NB4 (cell line): ENCODE results near the gene MOSMO.

Experiments used
- DNase-seq: peaks from one replicate; pipeline ENCODE4 v3.0.0; 2010; ENCODE audit warnings: low read depth
- H3K4me3 ChIP-seq: one replicate; pipeline ENCODE4 v1.5.1; 2011; ENCODE audit warnings: mild to moderate bottlenecking, low read depth, low read length, moderate library complexity
- MYC ChIP-seq: IDR thresholded peaks from 2 replicates; pipeline ENCODE4 v1.6.1; 2011; ENCODE audit warnings: low read depth, low read length
- POLR2A ChIP-seq: IDR thresholded peaks from 2 replicates; pipeline ENCODE4 v1.6.1; 2011; ENCODE audit warnings: mild to moderate bottlenecking; ENCODE audit not compliant: insufficient read length; ENCODE audit errors: extremely low read depth
- TF ChIP-seq, protein P1 (sequence below): IDR thresholded peaks from one replicate; pipeline ENCODE4 v1.5.1; 2012; ENCODE audit warnings: low read depth, low read length
- TF ChIP-seq, protein P2 (sequence below): IDR thresholded peaks from 2 replicates; pipeline ENCODE4 v1.6.1; 2011; ENCODE audit warnings: low read depth, low read length

MOSMO gene

DNA sequence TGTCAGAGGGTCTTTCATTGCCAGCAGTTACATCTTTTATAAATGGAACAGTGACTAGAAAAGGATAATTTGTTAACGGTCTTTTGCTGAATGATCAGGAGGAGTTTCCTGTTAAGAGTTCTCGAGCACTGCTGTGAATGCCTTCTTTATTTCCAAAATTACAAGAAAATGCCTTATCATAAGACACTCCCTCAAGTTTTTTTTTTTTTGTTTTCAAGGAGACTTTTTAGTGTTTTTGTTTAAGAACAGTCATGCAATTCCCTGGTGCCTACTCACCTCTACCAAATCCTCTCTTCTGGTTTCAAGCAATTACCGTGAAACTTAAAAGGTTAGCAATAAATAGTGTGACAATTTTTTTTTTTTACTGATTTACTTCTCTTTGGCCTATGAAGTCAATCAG is 65.4 kb downstream of the MOSMO start:
- no peak for DNase-seq
- H3K4me3 ChIP-seq, result no peak overlapping the region
- TF ChIP-seq, protein P1, sequence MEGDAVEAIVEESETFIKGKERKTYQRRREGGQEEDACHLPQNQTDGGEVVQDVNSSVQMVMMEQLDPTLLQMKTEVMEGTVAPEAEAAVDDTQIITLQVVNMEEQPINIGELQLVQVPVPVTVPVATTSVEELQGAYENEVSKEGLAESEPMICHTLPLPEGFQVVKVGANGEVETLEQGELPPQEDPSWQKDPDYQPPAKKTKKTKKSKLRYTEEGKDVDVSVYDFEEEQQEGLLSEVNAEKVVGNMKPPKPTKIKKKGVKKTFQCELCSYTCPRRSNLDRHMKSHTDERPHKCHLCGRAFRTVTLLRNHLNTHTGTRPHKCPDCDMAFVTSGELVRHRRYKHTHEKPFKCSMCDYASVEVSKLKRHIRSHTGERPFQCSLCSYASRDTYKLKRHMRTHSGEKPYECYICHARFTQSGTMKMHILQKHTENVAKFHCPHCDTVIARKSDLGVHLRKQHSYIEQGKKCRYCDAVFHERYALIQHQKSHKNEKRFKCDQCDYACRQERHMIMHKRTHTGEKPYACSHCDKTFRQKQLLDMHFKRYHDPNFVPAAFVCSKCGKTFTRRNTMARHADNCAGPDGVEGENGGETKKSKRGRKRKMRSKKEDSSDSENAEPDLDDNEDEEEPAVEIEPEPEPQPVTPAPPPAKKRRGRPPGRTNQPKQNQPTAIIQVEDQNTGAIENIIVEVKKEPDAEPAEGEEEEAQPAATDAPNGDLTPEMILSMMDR, result no peak
- TF ChIP-seq, protein P2, sequence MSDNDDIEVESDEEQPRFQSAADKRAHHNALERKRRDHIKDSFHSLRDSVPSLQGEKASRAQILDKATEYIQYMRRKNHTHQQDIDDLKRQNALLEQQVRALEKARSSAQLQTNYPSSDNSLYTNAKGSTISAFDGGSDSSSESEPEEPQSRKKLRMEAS, result no peak
- TF ChIP-seq MYC (no peak), POLR2A (no peak)

DNA sequence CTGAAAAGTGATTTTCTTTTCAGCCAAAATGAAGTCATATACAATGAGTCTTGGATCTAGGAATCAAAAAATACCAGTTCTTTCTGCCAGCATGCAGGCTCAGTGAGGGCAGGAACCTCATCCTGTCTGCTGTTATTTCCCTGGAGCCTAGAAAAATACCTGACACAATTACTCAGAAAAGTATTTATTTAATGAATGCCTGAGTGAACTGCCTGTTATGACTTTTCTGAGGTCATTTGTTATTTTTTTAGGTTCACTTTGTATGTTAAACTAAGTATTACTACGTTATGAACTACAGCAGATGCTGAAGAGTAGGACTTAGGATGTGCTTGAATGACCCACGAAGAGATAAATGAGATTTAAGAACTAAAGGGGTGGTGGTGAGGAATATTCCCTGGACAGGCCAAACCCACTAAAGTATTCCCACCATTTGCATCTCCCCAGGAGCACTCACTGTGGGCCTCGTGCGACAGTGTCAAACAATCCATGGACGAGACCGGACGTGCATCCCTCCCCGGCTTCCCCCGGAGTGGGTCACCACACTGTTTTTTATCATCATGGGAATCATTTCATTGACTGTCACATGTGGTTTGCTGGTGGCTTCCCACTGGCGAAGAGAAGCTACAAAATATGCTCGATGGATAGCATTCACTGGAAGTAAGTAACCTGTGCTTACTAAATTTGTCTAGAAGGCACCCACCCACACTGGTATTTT is 67.3 kb downstream of the MOSMO start:
- TF ChIP-seq MYC (no peak), POLR2A (no peak)
- TF ChIP-seq, protein P1, result no peak
- TF ChIP-seq, protein P2, result no peak
- no peak overlapping the region for H3K4me3 ChIP-seq
- no peak for DNase-seq

DNA sequence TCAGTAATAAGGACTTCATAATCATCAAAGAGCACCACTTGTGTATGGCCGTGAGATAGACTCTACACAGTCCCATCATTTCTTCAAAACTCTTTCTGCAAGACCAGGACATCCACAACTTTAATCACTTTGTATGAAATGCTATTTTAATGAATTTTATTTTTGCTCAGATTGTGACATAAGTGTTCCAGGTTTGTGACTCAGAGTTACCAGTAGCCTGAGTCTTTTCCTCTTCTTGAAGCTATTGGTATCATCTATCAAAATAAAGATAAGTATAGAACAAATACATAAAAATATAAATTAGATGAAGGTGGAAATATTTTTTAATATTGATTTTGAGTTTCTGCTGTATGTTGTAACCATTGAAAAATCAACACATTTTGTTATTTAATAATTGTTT is 67.9 kb downstream of the MOSMO start:
- H3K4me3 ChIP-seq, result no peak overlapping the region
- DNase-seq, result no peak
- TF ChIP-seq, protein P2, result no peak
- TF ChIP-seq, protein P1, result no peak
- TF ChIP-seq MYC (no peak), POLR2A (no peak)

DNA sequence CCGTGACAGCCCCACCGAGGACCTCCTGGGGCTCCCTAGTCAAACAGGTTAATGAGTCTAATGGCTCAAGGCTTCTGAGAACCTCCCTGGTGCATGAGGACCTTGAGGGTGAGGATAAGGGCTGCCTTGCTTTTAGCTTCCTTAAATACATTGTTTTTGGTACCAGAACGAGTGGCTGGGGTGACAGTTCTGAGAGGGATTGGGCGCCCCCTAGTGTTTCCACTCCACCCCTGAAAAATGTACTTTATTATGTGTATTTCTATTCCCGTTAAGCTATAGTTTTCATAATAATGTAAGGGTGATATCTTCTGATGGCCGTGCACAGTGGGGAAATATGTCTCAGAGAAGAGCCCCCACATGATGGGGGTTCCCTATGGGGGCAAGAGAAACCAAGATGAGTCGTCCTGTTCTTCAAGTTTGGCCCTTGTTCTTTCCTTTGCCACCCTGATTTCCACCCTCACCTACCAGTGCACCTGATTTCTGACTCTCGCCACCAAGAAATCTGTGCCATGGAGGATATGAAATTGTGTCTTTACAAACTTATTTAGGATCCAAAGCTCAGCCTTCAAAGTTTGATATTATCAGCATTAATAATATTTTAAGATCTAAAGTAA is 69.9 kb downstream of the MOSMO start:
- DNase-seq, result peak; percentile 75
- no peak for TF ChIP-seq MYC
- TF ChIP-seq, protein P1, result peak; percentile 69
- H3K4me3 ChIP-seq, result no peak overlapping the region

DNA sequence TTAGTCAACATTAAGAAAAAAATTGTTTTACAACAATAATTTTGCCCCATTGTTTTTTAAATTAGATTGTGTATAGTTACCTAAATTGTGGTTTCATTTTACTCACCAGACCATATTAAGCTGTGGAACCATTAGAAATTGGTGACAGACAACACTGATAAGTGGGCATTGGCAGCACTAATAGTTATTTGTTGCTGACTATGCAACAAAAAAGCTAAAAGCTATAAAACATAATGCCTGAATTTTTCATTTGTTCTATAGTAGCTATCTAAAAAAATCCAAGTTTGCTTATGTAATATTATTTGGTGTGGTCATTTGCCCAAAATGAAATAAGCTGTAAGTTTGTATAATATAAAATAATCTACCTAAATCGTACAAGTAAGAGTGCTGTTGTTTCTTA is 70.7 kb downstream of the MOSMO start:
- TF ChIP-seq POLR2A, result no peak
- TF ChIP-seq MYC, result no peak
- TF ChIP-seq, protein P2, result no peak
- TF ChIP-seq, protein P1, result no peak
- H3K4me3 ChIP-seq, result no peak overlapping the region
- DNase-seq, result no peak
